CD4-positive, alpha-beta T cell treated with Interleukin-4 for 4 hours (primary cell): ENCODE data around the gene TSPY9.
"Not testable (repeated sequence)": the region's sequence is repeated elsewhere in the genome, so short reads cannot be mapped to it uniquely, and the experiment has no call there.

Experiments used
- DNase-seq: peaks from one replicate; pipeline ENCODE4 v3.0.0-alpha.2; 2020

TSPY9 gene

GRCh38 chrY:9486967-9487366 lies at the start of gene TSPY9:
TSPY9 (plus strand) TSS chrY:9487267; CDS start chrY:9487313, 46 bp downstream.
- DNase-seq: not testable (repeated sequence)

- DNase-seq: not testable (repeated sequence)
These were observed 20.4 kb upstream of the TSPY9 start, which contains the start of gene TSPY1 for GRCh38 chrY:9466655-9467054. TSPY1 (plus strand) TSS chrY:9466955; CDS start chrY:9467001, 46 bp downstream.

- DNase-seq: not testable (repeated sequence)
These were observed 17.3 kb downstream of the TSPY9 start for GRCh38 chrY:9504396-9504795.

GRCh38 chrY:9516287-9516686 lies 29.2 kb downstream of the TSPY9 start:
- DNase-seq: not testable (repeated sequence)

- not testable (repeated sequence) for DNase-seq
These were observed 40.5 kb downstream of the TSPY9 start, which contains the start of gene TSPY10 for GRCh38 chrY:9527580-9527979. TSPY10 (plus strand) TSS chrY:9527880; CDS start chrY:9527926, 46 bp downstream.
